NCI-H460 (cell line): ENCODE measurements around the gene AK4. TPM values are rescaled to one million over a fixed set of nuclear protein-coding genes. Genes with fewer than 3 reads are reported as not detected.

Experiments
- DNase-seq: peaks from one replicate; pipeline ENCODE4 v3.0.0-alpha.2; 2016; ENCODE audit warnings: low read depth; ENCODE audit errors: extremely low read depth
- small RNA-seq, 2 experiments: library from RNA; depleted of rRNA; stranded (forward); fragments of <200 nt; gene quantifications; one replicate each; pipeline ENCODE3, GENCODE V24; 2014
- total RNA-seq: library from RNA; depleted of rRNA; stranded (reverse); fragments of >200 nt; shearing (Covaris generic); gene quantifications from 2 replicates; pipeline ENCODE4 v1.2.3, GENCODE V29; 2014; rRNA removed

The AK4 gene
- total RNA-seq, 1 experiment from 2014 or later, result 42.1 TPM

- no peak for DNase-seq
These were observed 118.5 kb downstream of the AK4 start for GRCh38 chr1:65266476-65266875.

GRCh38 chr1:65267271-65267670, 119.3 kb downstream of the AK4 start:
- DNase-seq, result no peak

- DNase-seq, result no peak
These were observed 119.7 kb downstream of the AK4 start for GRCh38 chr1:65267683-65268082.

DNA sequence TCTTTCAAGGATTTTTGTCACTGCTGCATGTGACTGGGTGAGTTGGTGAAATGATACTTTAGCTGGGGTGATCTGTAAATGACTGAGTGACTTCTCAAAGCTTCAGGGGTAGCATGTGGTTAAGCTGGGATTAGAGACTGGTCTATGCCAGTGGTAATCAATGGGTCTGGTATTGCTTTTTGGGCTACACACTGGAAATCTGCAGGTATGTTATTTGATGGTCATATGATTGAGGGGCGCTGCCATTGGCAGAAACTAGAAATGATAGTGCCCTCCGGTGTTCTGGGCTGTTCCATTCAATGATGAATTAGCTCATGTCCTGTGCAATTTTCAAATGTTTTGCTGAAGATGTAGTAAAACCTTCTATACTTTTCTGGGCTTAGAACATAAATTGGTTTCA, 121.6 kb downstream of the AK4 start:
- no peak for DNase-seq

DNA sequence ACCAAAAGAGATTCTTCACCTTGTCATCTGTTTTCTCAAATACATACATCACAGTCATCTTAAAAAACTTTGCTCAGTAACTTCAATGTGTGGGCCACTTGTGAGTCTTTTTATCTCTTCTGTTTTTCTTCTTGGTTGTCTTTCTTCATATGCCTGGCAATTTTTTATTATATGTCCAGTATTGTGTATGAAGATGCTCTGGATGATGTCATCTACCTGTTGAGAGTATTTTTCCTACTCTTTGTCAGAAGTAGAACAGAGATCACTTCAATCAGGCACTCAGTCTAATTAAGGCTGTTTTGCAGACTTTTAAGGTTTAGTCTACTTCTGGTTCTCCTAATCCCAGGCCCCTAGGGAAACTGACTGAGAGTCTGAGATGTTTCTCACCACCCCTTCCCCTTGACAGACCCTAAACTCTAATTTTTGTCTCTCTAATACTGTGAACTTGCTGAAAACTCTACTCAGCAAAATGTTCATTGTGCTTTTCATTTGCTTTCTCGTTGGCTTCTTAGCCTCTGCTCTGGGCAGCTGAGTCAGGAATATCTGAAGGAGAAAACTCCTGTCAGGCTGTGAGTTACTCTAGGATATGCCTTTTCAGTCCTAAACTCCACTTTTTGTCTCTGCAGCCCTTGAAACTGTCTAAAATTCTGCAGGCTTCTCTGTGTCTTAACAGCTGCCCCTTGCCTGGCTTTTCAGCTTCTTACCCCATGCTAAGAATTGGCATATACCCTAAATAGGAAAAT, 128.4 kb downstream of the AK4 start:
- DNase-seq, result no peak

- no peak for DNase-seq
These were observed 129.8 kb downstream of the AK4 start for GRCh38 chr1:65277605-65278347.

DNA sequence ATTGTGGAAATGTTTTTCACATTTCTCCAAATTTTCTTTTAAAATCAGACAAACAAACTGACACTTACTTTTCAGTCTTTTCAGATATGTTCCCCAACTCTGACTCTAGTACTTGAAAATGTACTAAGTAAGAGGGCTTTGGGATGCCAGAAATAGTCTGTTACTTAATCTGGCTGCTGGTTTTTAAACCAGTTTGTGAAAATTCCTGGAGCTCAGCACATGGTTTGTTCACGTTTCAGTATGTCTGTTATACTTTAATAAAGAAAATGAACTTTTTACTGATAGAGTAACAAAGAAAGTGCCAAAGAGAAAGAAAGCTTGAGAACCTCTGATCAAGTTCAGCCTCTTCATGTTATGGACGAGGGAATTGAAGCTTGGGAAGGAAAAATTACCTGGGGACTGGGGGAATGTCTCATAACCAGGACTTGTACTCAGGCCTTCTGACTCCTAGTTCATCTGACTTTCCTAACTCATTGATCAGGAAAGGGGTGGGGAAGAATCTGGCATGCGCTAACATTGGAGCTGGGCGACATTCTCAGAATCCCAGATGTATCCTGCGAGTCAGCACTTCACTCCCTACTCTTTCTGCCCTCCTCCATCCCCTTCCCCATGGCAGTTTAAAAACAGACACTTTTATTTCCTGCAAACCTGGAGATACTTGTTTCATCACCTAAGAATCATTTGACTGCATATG, 130.5 kb downstream of the AK4 start:
- DNase-seq, result no peak

- no peak for DNase-seq
These were observed 131.2 kb downstream of the AK4 start for GRCh38 chr1:65279070-65279779.

Small RNA genes within 50 kb of the gene (small RNA-seq; reads per million reads assigned to genes)
- 0 to 0.06 reads per million in 2 experiments for gene RPS29P7

Other genes with a start within 250 kb of the AK4 start
- gene JAK1, start 181.7 kb upstream of the AK4 start, total RNA-seq, result 73.5 and 74.8 TPM in 2 replicates
- 16.9 and 18.6 TPM in 2 replicates for gene DNAJC6, start 161.3 kb downstream of the AK4 start, total RNA-seq